H1 (cell line): ENCODE measurements around the gene NBEA. TPM values are rescaled to one million over a fixed set of nuclear protein-coding genes. Genes with fewer than 3 reads are reported as not detected.

Experiments
- RFX5 ChIP-seq: IDR thresholded peaks from 2 replicates; pipeline ENCODE4 v1.6.1; 2011; ENCODE audit warnings: low read depth, low read length, improper control_type of control experiment, borderline replicate concordance
- polyA plus RNA-seq, 7 experiments: library from polyadenylated mRNA; depleted of rRNA in 3 of 7; stranded (reverse) in 5 of 7; unstranded in 2 of 7; fragments of >200 nt in 5 of 7; fragments of 200-250 nt in 2 of 7; gene quantifications; 1 replicate in 5 of 7; 2 replicates in 1 of 7; 4 replicates in 1 of 7; pipeline versions ENCODE4 v1.2.1 to v1.2.3, GENCODE V29; 2011 to 2013; ENCODE audit warnings: missing spikeins in 2 of 7, mixed read lengths in 2 of 7
- total RNA-seq: library from RNA; stranded (reverse); fragmentation: NEBNext Ultra II Directional; extraction: Animal tissue kit (Norgen Biotek cat#: 25700); gene quantifications from 2 replicates; pipeline ENCODE4 v1.2.1, GENCODE V29; 2021
- TF ChIP-seq, protein P1 (sequence below), 3 experiments: IDR thresholded peaks; 1 replicate in 2 of 3; 2 replicates in 1 of 3; pipeline versions ENCODE4 v1.5.1 to v1.6.1; 2011; ENCODE audit warnings: low read length in 3 of 3, mild to moderate bottlenecking in 3 of 3, inconsistent platforms in 2 of 3, low read depth in 1 of 3, moderate library complexity in 1 of 3; ENCODE audit not compliant: insufficient read depth in 1 of 3; ENCODE audit errors: control extremely low read depth in 1 of 3

The NBEA gene
- total and polyA plus RNA-seq, 2 of the 8 experiments (the other 6 are each of a cell fraction or from before 2014, with no cell fraction given), result 14.2 to 21.5 TPM

DNA sequence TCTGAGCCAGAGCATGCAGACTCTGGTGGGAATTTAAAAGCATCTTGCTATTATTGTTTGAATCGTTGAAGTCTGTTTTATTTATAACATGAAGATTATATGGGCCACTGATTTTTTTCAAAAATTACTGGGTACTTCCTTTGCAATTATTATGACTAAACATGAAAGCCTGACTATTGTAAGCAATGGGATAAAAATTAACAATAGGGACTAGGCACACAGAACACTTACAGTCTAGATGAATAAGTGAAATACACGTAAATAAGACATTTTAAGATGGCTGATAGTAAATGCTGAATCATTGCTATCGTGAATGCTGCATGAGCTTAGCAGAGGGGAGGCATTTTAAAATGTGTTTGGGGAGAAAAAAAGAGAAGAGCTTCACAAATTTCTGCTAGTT lies 615.4 kb downstream of the NBEA start (continued):
- no peak for TF ChIP-seq RFX5
- TF ChIP-seq, protein P1, sequence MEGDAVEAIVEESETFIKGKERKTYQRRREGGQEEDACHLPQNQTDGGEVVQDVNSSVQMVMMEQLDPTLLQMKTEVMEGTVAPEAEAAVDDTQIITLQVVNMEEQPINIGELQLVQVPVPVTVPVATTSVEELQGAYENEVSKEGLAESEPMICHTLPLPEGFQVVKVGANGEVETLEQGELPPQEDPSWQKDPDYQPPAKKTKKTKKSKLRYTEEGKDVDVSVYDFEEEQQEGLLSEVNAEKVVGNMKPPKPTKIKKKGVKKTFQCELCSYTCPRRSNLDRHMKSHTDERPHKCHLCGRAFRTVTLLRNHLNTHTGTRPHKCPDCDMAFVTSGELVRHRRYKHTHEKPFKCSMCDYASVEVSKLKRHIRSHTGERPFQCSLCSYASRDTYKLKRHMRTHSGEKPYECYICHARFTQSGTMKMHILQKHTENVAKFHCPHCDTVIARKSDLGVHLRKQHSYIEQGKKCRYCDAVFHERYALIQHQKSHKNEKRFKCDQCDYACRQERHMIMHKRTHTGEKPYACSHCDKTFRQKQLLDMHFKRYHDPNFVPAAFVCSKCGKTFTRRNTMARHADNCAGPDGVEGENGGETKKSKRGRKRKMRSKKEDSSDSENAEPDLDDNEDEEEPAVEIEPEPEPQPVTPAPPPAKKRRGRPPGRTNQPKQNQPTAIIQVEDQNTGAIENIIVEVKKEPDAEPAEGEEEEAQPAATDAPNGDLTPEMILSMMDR (IDR thresholded peaks at IDR 0.05; ENCODE audit: control extremely low read depth in 1 of 3, insufficient read depth in 1 of 3, low read depth in 1 of 3, low read length in 3 of 3), result no peak
